Hepatic stellate cell (primary cell): ENCODE data around the gene BOC.

Experiments
- DNase-seq: peaks from one replicate; pipeline ENCODE4 v3.0.0; 2011; ENCODE audit warnings: low spot score

The BOC gene

GRCh38 chr3:113251817-113252216 is 40.5 kb downstream of the BOC start:
- no peak for DNase-seq

GRCh38 chr3:113252553-113252952 is 41.2 kb downstream of the BOC start:
- no peak for DNase-seq

DNA sequence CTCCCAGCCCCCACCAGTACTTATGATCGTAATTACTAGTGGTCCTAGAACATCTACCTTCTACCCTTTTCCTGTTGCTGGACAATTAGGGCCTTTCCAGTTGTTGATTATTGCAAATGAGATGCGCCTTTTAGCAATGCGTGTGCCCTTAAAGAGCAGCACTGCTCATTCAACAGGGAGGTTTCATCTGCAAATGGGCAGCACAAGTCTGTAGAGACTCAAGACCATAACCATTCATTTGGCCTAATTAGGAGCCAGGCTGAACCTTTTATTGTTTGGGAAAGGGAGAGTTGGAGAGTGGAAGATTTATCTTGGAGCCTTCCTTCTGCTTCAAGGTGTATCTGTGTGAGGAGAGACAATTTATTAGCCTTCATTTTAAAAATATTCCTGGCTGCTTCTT is 42.3 kb downstream of the BOC start:
- no peak for DNase-seq

GRCh38 chr3:113254171-113254947 is 43.0 kb downstream of the BOC start:
- no peak for DNase-seq

GRCh38 chr3:113255100-113255853 is 43.9 kb downstream of the BOC start:
- DNase-seq: no peak

DNA sequence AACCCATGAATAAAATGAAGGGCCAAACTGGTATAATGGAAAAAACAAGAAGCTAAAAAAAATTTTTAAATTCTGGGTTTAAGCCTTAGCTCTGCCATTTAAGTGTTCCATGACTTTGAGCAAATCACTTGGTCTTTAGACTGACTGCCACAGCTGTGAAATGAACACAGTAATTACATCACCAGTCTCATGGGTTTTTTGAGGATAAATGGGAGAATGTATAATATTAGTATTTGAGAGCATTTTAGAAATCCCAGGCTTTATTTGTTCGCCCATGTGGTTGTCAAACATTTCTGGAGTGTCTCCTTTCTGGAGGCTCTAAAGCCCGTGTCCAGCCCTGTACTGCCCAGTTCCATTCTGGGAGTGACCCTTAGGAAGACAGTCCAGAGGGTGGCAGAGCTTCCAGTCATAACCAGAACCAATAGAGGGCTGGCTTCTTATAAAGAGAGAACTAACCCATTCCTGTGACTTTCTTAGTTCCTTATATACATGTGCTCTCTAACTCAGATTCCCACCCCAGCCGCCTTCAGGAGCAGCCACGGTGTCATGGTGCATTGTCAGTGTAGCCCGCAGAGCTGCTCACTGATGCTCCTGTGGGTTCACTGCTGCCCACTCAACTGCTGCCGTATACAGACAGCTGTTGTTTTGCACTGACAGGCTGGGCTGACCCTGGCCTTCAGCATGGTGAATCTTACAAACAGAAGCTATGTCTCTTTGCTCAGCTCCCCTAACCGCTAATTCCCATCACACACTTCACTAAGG is 44.7 kb downstream of the BOC start:
- no peak for DNase-seq

DNA sequence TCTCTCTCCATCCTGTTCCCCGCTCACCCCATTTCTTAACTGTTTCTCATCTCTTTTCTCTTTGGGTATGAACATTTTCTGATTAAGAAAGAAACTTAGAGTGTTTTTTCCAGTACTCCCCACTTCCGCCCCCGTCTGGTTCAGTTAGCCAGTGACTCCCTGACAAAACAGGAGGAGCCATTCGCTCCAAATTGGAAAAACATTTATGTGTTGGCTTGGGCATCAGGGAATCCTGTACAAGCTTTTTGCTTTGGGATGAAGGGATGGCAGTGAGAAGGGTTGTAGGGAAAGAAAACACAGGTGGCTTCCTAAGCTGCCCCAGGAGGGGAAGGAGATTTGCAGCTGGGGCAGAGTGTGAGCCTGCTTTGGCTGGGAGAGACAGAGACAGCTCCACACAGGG is 47.0 kb downstream of the BOC start:
- DNase-seq: no peak

- no peak for DNase-seq
These were observed 47.8 kb downstream of the BOC start for GRCh38 chr3:113259196-113259595.

DNA sequence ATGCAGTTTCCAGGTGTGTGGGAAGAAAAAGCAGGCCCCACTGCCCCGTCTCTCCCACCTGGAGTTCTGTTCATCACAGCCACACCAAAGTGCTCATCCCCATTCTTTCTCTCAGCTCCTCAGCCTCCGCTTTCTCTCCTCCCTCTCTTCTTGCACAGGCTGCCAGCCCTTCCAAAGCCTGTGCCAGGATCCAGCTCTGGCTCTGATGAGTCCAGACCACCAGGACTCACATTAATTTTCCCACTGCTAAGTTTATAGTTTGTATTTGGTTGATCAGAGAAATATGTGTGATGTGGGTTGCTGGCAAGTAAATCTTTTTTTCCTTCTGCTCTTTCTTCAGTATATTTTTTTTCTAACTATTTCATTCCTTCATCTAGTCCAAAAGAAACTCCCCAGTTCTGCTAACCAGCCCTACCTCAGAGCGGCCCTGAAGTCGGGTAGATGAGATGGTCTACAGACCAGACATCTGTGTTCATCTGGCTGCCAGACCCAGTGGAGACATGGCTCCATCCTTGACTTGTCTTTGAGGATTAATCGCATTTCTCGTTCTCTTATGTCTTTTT is 49.8 kb downstream of the BOC start:
- DNase-seq: no peak

- DNase-seq: no peak
These were observed 50.4 kb downstream of the BOC start for GRCh38 chr3:113261626-113262303.

DNA sequence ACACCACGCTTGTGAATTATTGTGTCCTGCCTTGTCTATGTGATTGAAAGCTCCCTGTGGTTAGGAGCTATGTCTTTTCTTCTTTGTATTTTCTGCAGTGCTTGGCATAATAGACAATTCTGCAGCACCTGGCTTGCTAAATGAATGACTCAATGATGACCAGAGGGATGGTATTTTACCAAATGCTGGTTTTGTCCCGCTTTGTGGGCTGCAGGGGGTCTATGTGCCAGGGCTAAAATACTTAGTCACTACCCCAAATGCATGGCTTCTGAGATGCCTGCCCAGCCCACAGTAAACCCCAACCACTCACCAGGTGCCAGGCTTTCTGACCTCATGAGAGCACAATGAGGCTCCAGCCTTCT is 50.9 kb downstream of the BOC start:
- DNase-seq: no peak

GRCh38 chr3:113263020-113263419 is 51.7 kb downstream of the BOC start:
- DNase-seq: no peak

DNA sequence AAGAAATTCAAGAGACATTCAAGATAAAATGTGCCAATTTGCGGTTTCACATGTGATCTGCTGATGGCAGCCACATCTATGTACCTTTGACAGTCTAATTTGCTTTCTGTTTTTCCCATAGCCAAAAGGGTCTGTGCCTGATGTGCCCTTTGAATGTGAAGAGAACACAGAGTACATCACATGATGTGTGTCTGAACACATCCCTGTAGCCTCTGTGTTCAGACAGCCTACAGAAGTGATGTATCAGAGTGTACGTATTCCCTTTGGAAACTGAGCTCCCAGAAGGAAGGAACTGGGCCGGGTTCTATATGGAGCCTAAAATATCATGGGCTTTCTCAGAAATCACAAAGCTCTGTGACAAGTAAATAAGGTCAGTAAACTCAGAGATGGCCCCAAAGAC is 52.4 kb downstream of the BOC start:
- no peak for DNase-seq

DNA sequence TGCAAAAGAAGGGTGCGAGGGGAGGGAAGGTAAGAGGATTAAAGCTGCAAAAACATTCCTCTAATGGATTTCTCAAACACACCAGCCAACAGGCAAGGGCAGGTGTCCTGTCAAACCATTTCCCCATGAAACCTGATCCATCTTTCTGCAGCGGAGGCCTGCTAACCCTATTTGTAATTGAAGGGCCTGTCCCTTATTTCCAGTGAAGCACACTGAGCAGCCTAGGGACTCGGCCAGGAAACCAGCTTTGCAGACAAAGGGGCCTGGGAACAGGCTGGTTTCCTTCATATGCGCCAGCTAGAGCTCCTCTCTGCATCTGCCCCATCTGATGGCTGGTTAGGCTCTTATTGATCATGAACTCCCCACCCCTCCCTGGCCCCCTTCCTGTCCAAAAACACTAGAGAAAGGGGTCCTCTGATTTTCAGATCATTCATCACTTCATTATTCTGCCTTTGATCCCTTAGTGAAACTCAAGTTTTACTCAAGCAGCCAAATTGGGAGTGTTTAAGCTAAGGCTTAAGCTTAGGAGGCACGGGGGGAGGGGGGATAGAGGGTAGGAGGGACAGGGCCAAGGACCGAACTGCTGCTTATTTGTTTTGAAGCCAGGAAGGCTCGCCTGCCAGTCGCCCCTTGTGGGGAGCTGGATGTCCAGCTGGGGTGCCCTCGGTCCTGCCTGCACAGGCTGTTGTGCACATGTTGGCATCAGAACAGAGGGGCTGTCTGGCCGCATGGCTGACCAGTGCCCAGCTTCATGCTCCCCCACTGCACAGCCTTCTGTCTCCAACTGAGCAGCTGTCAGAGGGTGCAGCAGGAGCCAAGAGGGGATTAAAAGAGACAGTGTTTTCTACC is 53.1 kb downstream of the BOC start:
- DNase-seq: no peak

DNA sequence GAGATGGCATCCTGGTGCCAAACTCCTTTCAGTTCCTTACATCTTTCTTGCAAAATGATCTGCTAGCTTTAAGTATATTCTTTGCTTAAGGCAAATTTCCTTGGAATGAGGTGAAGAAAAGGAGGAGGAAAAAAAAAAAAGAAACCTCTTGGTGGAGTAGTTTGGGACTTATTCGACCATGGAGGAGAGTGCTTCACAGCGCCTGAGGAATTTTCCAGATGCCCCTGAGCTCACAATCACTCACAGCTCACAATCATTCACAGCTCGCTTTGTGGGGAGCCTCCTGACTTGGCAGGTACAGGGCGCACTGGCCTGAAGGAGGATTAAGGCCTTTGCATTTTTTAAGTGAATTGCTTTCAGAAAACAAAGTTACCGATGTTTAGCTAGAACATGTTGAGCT is 53.9 kb downstream of the BOC start:
- no peak for DNase-seq

- DNase-seq: no peak
These were observed 55.4 kb downstream of the BOC start for GRCh38 chr3:113266738-113267137.

- no peak for DNase-seq
These were observed 57.0 kb downstream of the BOC start for GRCh38 chr3:113268311-113268710.

- no peak for DNase-seq
These were observed 57.6 kb downstream of the BOC start for GRCh38 chr3:113268942-113269341.

DNA sequence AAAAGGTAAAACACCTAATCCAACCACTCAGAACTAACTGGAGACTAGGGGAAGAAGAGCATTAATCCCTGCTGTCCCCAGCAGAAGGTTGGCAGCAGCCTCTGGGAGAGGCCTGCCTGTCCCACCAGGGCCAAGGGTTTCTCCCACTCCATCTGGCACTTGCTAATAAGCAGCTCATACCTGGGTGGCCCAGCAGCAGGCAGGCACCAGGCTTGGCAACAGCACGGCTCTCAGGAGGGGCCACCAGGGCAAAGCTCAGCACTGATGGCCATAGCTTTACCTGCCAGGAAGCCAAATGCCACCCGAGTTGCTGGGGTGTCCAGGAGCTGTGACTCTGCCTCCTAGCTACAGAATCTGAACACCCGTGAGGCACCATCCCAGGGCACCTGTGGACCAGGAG is 58.3 kb downstream of the BOC start:
- DNase-seq: no peak

- DNase-seq: no peak
These were observed 58.7 kb downstream of the BOC start for GRCh38 chr3:113270068-113270467.

- no peak for DNase-seq
These were observed 59.4 kb downstream of the BOC start for GRCh38 chr3:113270786-113271185.
